Measurements from ENCODE around the gene EFCAB6.

Gene EFCAB6

GRCh38 chr22:43502306-43502874, 309.7 kb downstream of the EFCAB6 start:
- no peak for DNase-seq (ENCODE audit: low read depth)

- DNase-seq (ENCODE audit: low read depth): no peak
Observed at GRCh38 chr22:43501878-43502277, 310.2 kb downstream of the EFCAB6 start.

- DNase-seq (ENCODE audit: low read depth): no peak
Observed at GRCh38 chr22:43500792-43501785, 311.0 kb downstream of the EFCAB6 start.

DNA sequence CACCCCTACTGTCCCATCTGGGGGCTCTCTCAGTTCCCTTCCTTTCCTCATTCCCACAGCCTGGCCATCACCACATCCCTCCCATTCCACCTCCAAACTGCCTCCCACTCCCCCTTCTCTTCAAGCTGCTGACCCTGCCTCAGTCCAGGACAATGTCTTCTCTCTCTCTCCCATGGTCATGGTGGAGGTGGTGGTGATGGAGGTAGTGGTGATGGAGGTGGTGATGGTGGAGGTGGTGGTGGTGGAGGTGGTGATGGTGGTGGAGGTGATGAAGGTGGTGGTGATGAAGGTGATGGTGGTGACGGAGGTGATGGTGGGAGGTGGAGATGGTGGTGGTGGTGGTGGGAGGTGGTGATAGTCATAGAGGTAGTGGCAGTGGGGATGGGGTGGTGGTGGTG, 313.2 kb downstream of the EFCAB6 start:
- DNase-seq (ENCODE audit: low read depth): no peak

DNA sequence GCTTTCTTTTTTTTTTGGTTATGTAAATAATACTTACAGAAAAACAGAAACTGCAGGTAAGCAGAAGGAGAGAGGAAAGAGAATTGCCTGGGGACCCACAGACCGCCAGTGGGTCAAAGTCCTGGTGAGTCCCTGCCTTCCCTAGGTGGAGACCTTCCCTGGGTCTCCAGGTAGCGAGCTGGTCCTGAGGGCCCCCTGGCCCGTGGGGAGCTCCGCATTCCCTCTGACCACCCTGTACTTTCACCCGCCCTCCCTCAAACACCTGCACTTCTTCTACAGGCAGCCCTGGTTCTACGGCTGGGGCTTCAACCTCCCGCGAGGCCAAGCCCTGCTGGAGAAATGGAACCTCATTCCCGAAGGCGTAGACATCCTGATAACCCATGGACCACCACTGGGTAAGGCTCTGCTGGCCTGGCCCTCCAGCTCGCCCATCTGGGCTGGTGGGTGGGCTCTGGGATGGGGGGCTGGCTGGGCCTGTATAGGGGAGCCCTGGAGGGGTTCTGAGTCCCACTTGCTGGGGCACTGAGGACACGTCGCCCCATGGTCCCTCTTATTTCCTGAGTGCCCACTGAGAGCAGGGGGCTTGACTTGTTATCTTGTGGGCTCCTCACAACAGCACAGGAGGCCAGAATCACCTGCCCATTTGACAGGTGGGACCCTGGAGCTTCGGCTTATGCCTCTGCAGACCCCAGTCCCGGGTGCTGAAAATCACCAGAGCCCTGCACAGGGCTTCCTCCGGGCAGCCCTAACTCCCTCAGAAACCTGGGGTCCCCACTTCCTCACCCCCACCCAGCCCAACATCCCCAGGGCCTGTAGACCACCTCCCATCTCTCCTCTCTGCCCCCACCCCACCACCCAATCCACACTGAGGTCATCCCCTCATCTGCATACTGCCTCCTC, 313.9 kb downstream of the EFCAB6 start:
- no peak for DNase-seq (ENCODE audit: low read depth)

GRCh38 chr22:43493297-43493696, 318.8 kb downstream of the EFCAB6 start:
- no peak for DNase-seq (ENCODE audit: low read depth)

- DNase-seq (ENCODE audit: low read depth): no peak
Observed at GRCh38 chr22:43491737-43492136, 320.4 kb downstream of the EFCAB6 start.

GRCh38 chr22:43491177-43491576, 320.9 kb downstream of the EFCAB6 start:
- no peak for DNase-seq (ENCODE audit: low read depth)

- no peak for DNase-seq (ENCODE audit: low read depth)
Observed at GRCh38 chr22:43490311-43490710, 321.8 kb downstream of the EFCAB6 start.

- DNase-seq (ENCODE audit: low read depth): no peak
Observed at GRCh38 chr22:43488937-43489336, 323.2 kb downstream of the EFCAB6 start.

GRCh38 chr22:43488031-43488866, 323.9 kb downstream of the EFCAB6 start:
- no peak for DNase-seq (ENCODE audit: low read depth)

- no peak for DNase-seq (ENCODE audit: low read depth)
Observed at GRCh38 chr22:43487311-43488030, 324.6 kb downstream of the EFCAB6 start.

GRCh38 chr22:43485502-43486089, 326.5 kb downstream of the EFCAB6 start:
- no peak for DNase-seq (ENCODE audit: low read depth)

DNA sequence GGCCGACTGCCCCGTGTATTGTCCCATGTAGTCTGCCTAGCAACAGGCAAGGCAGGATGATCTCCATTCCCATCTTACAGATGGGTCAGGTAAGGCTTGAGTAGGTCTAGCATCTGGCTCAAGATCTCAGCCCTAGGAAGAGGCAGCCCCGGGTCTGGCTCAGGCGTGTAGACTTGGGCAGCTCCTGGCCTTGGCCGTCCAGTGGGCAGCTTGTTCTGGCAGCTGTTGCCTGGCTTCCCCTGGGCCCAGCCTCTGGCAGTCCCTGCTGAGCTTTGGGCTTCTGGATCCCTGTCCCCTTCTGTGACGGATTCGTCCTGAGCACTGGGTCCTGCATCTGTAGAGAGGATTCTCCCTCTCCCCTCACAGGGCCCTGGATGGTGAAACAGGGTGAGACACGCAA, 327.9 kb downstream of the EFCAB6 start:
- no peak for DNase-seq (ENCODE audit: low read depth)

DNA sequence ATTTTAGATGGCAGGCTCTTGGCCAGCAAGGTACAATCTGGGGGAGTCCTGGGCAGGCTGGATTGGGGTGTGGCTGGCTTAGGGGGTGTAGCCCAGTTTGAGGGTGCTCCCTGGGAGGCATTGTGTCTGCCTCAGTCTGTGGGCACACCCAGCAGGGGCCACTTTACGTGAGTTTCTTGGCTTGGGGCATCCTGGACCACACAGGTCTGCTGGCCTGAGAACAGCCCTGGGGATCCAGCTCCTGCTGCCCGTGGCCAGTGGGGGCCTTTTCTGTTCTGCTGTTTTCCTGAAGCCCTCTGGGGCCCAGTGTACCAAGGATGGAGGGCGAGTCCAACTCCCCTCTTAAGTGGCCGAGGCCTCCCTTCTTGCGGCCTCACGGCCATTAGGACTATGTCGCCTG, 328.4 kb downstream of the EFCAB6 start:
- no peak for DNase-seq (ENCODE audit: low read depth)

- DNase-seq (ENCODE audit: low read depth): no peak
Observed at GRCh38 chr22:43483266-43483665, 328.8 kb downstream of the EFCAB6 start.

DNA sequence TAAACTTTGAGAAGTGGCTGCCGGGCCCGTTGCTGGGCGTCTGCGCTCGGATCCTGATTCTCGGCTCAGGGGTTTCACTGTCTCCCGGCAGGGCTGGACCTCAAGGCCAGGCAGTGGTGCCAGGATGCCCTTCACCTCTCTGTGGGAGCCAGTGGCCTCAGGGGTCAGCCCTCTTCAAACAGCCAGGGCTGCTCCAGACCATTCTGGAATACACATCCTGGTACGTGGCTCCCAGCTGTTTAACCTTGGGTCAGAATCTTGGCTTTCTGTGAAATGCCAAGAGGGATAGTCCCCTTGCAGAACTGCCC, 329.8 kb downstream of the EFCAB6 start:
- DNase-seq (ENCODE audit: low read depth): no peak

DNA sequence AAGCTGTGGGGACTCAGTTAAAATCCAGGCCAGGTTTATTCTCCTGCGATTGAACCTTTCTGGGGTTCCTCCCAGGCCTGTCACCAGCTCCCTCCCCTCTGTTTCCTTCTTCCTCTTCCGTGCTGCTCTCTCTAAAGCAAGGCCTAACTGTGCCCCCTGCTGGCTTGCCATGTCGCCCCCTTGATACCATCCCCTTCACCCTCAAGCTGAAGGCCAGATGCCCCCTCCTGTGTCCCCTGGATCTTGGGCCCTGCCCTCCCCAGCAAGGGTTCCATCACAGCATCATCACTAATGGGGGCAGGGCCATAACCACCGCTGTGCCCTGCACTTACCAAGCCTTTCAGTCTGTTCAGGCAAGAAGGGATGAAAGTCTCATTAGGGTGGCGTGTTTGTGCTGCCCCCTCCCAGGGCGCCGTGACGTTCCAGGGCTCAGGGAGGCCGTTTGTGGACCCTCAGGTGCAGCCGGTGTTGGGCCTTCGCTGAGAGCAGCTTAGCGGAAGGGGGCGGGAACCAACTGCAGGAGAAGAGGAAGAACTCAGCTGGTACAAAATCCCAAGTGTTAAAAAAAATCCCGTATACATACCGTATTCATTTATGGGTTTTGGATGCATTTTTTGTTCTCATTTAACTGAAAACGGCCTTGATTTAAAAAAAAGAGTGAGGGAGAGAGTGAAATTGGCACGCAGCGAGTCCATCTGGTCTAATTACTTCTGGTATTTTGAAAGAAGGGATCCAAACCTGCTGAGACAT, 330.4 kb downstream of the EFCAB6 start:
- no peak for DNase-seq (ENCODE audit: low read depth)

DNA sequence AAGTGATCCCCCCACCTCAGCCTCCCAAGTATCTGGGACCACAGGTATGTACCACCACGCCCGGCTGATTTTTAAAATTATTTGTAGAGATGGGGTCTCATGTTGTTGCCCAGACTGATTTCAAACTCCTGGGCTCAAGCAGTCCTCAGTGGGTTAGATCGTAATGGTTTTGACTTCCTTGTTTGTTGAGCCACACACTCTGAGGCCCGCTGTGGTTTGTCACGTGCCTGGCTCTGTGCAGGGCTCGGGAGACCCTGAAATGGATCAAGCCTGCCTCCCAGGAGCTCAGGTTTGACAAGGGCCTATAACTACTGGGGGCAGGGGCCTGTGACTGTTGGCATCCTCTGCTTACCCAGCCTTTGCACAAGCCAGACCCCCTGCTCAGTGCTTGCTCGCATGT, 332.1 kb downstream of the EFCAB6 start:
- DNase-seq (ENCODE audit: low read depth): no peak
